ENCODE results near the gene ZNF804A.
A peak's percentile ranks its signal among the peaks of the same experiment; 100 is the strongest.

ZNF804A gene

DNA sequence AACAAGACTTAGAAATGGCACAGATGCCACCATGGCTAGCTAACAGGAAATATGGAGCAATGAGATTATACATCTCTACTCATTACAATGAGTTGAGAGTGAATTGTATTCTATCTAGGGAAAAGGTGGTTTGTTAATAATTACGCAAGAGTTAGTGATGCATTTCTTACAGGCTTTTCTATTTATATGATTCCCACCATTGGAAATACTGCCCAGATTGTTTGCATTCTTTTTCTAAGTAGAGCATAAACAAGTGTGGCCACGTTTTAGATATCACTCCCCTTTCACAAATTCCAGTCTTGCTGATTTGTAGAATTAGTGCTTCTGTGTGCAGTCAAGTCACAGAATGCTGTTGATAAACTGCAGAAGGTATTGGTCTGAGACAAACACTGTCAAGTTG, 56.6 kb downstream of the ZNF804A start:
- Histone ChIP-seq H3K27me3 (ENCODE audit: control insufficient read depth in 1 of 2, insufficient read depth in 1 of 2, low read length in 2 of 2) (no peaks in the 10 kb centered on the region), H3K27ac (ENCODE audit: low read length, poor library complexity, severe bottlenecking) (no peak overlapping the region), H3K36me3 (ENCODE audit: control insufficient read depth in 1 of 2, insufficient read depth in 2 of 2, low read depth in 1 of 2, low read length in 2 of 2) (no peaks in the 10 kb centered on the region), H3K9me3 (ENCODE audit: control insufficient read depth, low read length) (no peaks in the 10 kb centered on the region), H3K79me1 (replicated peaks; ENCODE audit: low read length, poor library complexity, severe bottlenecking) (no peaks in the 10 kb centered on the region), H2BK120ac (ENCODE audit: low read depth, low read length) (no peak overlapping the region), H3K4ac (ENCODE audit: low read depth in 1 of 2, low read length in 2 of 2) (no peak overlapping the region), H2BK5ac (ENCODE audit: low read depth, low read length, poor library complexity, severe bottlenecking) (no peak overlapping the region), H2AK5ac (ENCODE audit: low read length, severe bottlenecking) (no peak overlapping the region), H3K4me2 (ENCODE audit: low read length, poor library complexity, severe bottlenecking) (no peak overlapping the region), H3K4me1 (ENCODE audit: control insufficient read depth, insufficient read depth, low read depth, low read length) (no peaks in the 10 kb centered on the region), H2BK15ac (ENCODE audit: low read depth, poor library complexity, severe bottlenecking) (no peak overlapping the region), H3K9ac (ENCODE audit: low read length) (no peak overlapping the region), H4K91ac (ENCODE audit: low read length) (no peak overlapping the region), H3K18ac (ENCODE audit: low read depth in 1 of 2, low read length in 2 of 2) (no peak overlapping the region), H2AFZ (ENCODE audit: low read depth, low read length) (no peak overlapping the region), H4K8ac (ENCODE audit: low read length) (no peak overlapping the region), H3K14ac (ENCODE audit: low read length in 2 of 2) (no peak overlapping the region), H2BK12ac (ENCODE audit: low read length in 2 of 2) (no peak overlapping the region), H3K23ac (ENCODE audit: low read length in 2 of 2) (no peak overlapping the region), H3K4me3 (ENCODE audit: insufficient read depth in 1 of 2, low read depth in 1 of 2, low read length in 2 of 2) (no peak overlapping the region)
- 0% methylated on average over 1 of the region's 2 CpGs for WGBS
- peak; percentile 91 for DNase-seq

GRCh38 chr2:184677171-184677570, 78.8 kb downstream of the ZNF804A start:
- H3K4ac ChIP-seq (ENCODE audit: low read depth in 1 of 2, low read length in 2 of 2) = no peak overlapping the region
- H3K27me3 ChIP-seq (ENCODE audit: control insufficient read depth in 1 of 2, insufficient read depth in 1 of 2, low read length in 2 of 2) = no peaks in the 10 kb centered on the region
- no peak overlapping the region for H2AFZ ChIP-seq (ENCODE audit: low read depth, low read length)
- no peak overlapping the region for H3K23ac ChIP-seq (ENCODE audit: low read length in 2 of 2)
- no peak overlapping the region for H3K9ac ChIP-seq (ENCODE audit: low read length)
- DNase-seq = peak; percentile 38
- no peak overlapping the region for H3K14ac ChIP-seq (ENCODE audit: low read length in 2 of 2)
- H3K18ac ChIP-seq (ENCODE audit: low read depth in 1 of 2, low read length in 2 of 2) = no peak overlapping the region
- no peaks in the 10 kb centered on the region for H3K9me3 ChIP-seq (ENCODE audit: control insufficient read depth, low read length)
- H3K4me2 ChIP-seq (ENCODE audit: low read length, poor library complexity, severe bottlenecking) = no peak overlapping the region
- no peaks in the 10 kb centered on the region for H3K36me3 ChIP-seq (ENCODE audit: control insufficient read depth in 1 of 2, insufficient read depth in 2 of 2, low read depth in 1 of 2, low read length in 2 of 2)
- no peaks in the 10 kb centered on the region for H3K4me1 ChIP-seq (ENCODE audit: control insufficient read depth, insufficient read depth, low read depth, low read length)
- no peak overlapping the region for H3K4me3 ChIP-seq (ENCODE audit: insufficient read depth in 1 of 2, low read depth in 1 of 2, low read length in 2 of 2)
- H4K8ac ChIP-seq (ENCODE audit: low read length) = no peak overlapping the region
- 60% methylated on average over 1 of the region's 2 CpGs for whole genome bisulfite sequencing
- H3K79me1 ChIP-seq (replicated peaks; ENCODE audit: low read length, poor library complexity, severe bottlenecking) = no peaks in the 10 kb centered on the region
- H2BK12ac ChIP-seq (ENCODE audit: low read length in 2 of 2) = no peak overlapping the region
- no peak overlapping the region for H2AK5ac ChIP-seq (ENCODE audit: low read length, severe bottlenecking)
- H2BK15ac ChIP-seq (ENCODE audit: low read depth, poor library complexity, severe bottlenecking) = no peak overlapping the region
- H3K27ac ChIP-seq (ENCODE audit: low read length, poor library complexity, severe bottlenecking) = no peak overlapping the region
- H2BK120ac ChIP-seq (ENCODE audit: low read depth, low read length) = no peak overlapping the region
- no peak overlapping the region for H4K91ac ChIP-seq (ENCODE audit: low read length)
- no peak overlapping the region for H2BK5ac ChIP-seq (ENCODE audit: low read depth, low read length, poor library complexity, severe bottlenecking)

DNA sequence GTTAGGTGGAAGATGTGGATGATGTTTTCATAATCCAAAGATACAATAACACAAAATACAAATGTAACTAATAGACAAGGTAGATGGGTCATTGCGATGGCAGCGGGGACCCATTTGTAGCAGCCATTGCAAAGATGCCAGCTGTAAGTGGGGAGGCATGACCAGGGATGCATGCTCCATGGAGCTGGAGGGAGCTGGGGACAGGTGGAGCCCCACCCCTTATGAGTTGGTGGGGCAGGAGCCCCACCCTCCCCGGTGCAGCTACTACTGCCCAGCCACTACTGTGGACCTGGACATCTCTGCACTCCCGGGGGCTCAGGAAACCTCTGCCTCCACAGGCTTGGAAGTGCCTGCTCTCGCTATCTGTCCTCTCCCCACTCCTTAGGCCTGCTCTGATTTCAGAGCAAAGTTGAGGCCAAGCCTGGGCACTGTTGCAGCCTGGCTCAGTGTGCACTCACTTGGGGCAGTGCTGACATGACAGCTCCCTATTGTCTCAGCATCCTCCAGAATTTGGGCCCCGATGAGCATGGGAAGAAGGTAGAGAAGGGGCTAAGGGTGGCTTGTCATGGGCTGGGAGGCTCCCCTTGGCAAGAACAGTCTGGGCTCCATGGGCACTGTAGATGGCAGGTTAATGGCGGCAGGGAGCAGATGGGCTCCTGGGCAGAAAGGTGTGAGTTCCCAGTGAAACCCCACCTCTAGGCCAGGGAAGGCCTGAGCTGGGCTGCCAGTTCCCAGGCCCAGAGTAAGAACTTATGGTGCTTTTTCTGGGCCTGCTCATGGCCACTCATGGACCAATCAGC, 81.1 kb downstream of the ZNF804A start:
- no peak overlapping the region for H4K8ac ChIP-seq (ENCODE audit: low read length)
- H2BK5ac ChIP-seq (ENCODE audit: low read depth, low read length, poor library complexity, severe bottlenecking) = no peak overlapping the region
- no peak overlapping the region for H2AK5ac ChIP-seq (ENCODE audit: low read length, severe bottlenecking)
- no peak overlapping the region for H3K4me2 ChIP-seq (ENCODE audit: low read length, poor library complexity, severe bottlenecking)
- H2BK15ac ChIP-seq (ENCODE audit: low read depth, poor library complexity, severe bottlenecking) = no peak overlapping the region
- H3K36me3 ChIP-seq (ENCODE audit: control insufficient read depth in 1 of 2, insufficient read depth in 2 of 2, low read depth in 1 of 2, low read length in 2 of 2) = no peaks in the 10 kb centered on the region
- no peaks in the 10 kb centered on the region for H3K79me1 ChIP-seq (replicated peaks; ENCODE audit: low read length, poor library complexity, severe bottlenecking)
- H3K18ac ChIP-seq (ENCODE audit: low read depth in 1 of 2, low read length in 2 of 2) = no peak overlapping the region
- DNase-seq = no peak
- no peak overlapping the region for H2BK12ac ChIP-seq (ENCODE audit: low read length in 2 of 2)
- H3K27me3 ChIP-seq (ENCODE audit: control insufficient read depth in 1 of 2, insufficient read depth in 1 of 2, low read length in 2 of 2) = no peaks in the 10 kb centered on the region
- H3K27ac ChIP-seq (ENCODE audit: low read length, poor library complexity, severe bottlenecking) = no peak overlapping the region
- no peak overlapping the region for H3K9ac ChIP-seq (ENCODE audit: low read length)
- no peak overlapping the region for H4K91ac ChIP-seq (ENCODE audit: low read length)
- no peaks in the 10 kb centered on the region for H3K4me1 ChIP-seq (ENCODE audit: control insufficient read depth, insufficient read depth, low read depth, low read length)
- WGBS = 96% methylated on average over 7 of the region's 7 CpGs
- H3K4ac ChIP-seq (ENCODE audit: low read depth in 1 of 2, low read length in 2 of 2) = no peak overlapping the region
- H3K9me3 ChIP-seq (ENCODE audit: control insufficient read depth, low read length) = no peaks in the 10 kb centered on the region
- H3K4me3 ChIP-seq (ENCODE audit: insufficient read depth in 1 of 2, low read depth in 1 of 2, low read length in 2 of 2) = no peak overlapping the region
- peak overlapping the region in 1 of 2 experiments; percentile 7 for H3K14ac ChIP-seq (ENCODE audit: low read length in 2 of 2)
- H2BK120ac ChIP-seq (ENCODE audit: low read depth, low read length) = peak overlapping the region; percentile 39
- H3K23ac ChIP-seq (ENCODE audit: low read length in 2 of 2) = no peak overlapping the region
- no peak overlapping the region for H2AFZ ChIP-seq (ENCODE audit: low read depth, low read length)

DNA sequence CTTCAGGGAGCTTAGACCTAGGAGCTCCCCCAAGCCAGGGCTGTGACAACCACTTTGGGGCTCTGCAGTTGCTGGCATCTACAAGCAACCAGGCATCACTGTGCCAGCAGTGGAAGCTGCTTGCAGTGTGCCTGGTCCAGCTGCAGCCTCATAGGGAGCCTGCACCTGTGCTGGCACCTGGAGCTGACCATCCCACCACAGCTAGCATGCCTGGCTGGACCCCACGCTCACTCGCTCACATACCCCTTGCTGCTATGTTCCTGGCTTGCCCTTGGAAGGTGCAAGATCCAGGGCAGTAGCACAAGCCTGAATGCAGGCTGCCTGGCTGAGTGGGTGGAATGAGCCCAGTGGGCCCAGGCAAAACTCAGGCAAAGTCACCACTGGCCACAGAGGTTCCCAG, 82.5 kb downstream of the ZNF804A start:
- H3K4me1 ChIP-seq (ENCODE audit: control insufficient read depth, insufficient read depth, low read depth, low read length) = peaks cover 4% of the 10 kb centered on the region
- no peak for DNase-seq
- 100% methylated on average over 2 of the region's 2 CpGs for WGBS
- H3K4ac ChIP-seq (ENCODE audit: low read depth in 1 of 2, low read length in 2 of 2) = no peak overlapping the region
- H3K9me3 ChIP-seq (ENCODE audit: control insufficient read depth, low read length) = no peaks in the 10 kb centered on the region
- no peak overlapping the region for H4K8ac ChIP-seq (ENCODE audit: low read length)
- no peak overlapping the region for H3K27ac ChIP-seq (ENCODE audit: low read length, poor library complexity, severe bottlenecking)
- no peak overlapping the region for H3K4me3 ChIP-seq (ENCODE audit: insufficient read depth in 1 of 2, low read depth in 1 of 2, low read length in 2 of 2)
- no peak overlapping the region for H3K4me2 ChIP-seq (ENCODE audit: low read length, poor library complexity, severe bottlenecking)
- H2AFZ ChIP-seq (ENCODE audit: low read depth, low read length) = no peak overlapping the region
- H2BK12ac ChIP-seq (ENCODE audit: low read length in 2 of 2) = no peak overlapping the region
- no peak overlapping the region for H4K91ac ChIP-seq (ENCODE audit: low read length)
- no peak overlapping the region for H3K23ac ChIP-seq (ENCODE audit: low read length in 2 of 2)
- no peaks in the 10 kb centered on the region for H3K27me3 ChIP-seq (ENCODE audit: control insufficient read depth in 1 of 2, insufficient read depth in 1 of 2, low read length in 2 of 2)
- no peak overlapping the region for H3K9ac ChIP-seq (ENCODE audit: low read length)
- H3K36me3 ChIP-seq (ENCODE audit: control insufficient read depth in 1 of 2, insufficient read depth in 2 of 2, low read depth in 1 of 2, low read length in 2 of 2) = no peaks in the 10 kb centered on the region
- H2AK5ac ChIP-seq (ENCODE audit: low read length, severe bottlenecking) = no peak overlapping the region
- H3K79me1 ChIP-seq (replicated peaks; ENCODE audit: low read length, poor library complexity, severe bottlenecking) = no peaks in the 10 kb centered on the region
- no peak overlapping the region for H3K14ac ChIP-seq (ENCODE audit: low read length in 2 of 2)
- H2BK120ac ChIP-seq (ENCODE audit: low read depth, low read length) = no peak overlapping the region
- no peak overlapping the region for H2BK5ac ChIP-seq (ENCODE audit: low read depth, low read length, poor library complexity, severe bottlenecking)
- H2BK15ac ChIP-seq (ENCODE audit: low read depth, poor library complexity, severe bottlenecking) = no peak overlapping the region
- H3K18ac ChIP-seq (ENCODE audit: low read depth in 1 of 2, low read length in 2 of 2) = no peak overlapping the region

Measured in mesenchymal stem cell (in vitro differentiated cells and primary cell).